Measurements from ENCODE around the gene STK40.
A peak's percentile ranks its signal among the peaks of the same experiment; 100 is the strongest.

STK40 gene

GRCh38 chr1:36327421-36328087 lies 58.2 kb downstream of the STK40 start:
- DNase-seq = peak; percentile 62
- in situ Hi-C loops (cut with HindIII; ENCODE audit: low pct_ligation_motif_present, low sequenced_read_pairs) = no loop called here

GRCh38 chr1:36326499-36326898 lies 59.2 kb downstream of the STK40 start:
- Histone ChIP-seq H3K27ac (no peak overlapping the region), H3K4me3 (ENCODE audit: low read depth, low read length) (no peak overlapping the region), H3K27me3 (replicated peaks) (no peaks in the 10 kb centered on the region), H3K36me3 (replicated peaks) (peaks cover 7% of the 10 kb centered on the region)
- DNase-seq = no peak
- in situ Hi-C loops (cut with HindIII; ENCODE audit: low pct_ligation_motif_present, low sequenced_read_pairs) = no loop called here
- no peak for TF ChIP-seq CTCF (IDR thresholded peaks at IDR 0.05; ENCODE audit: low read depth, low read length, missing control alignments)

More at GRCh38 chr1:36327421-36328087, 58.2 kb downstream of the STK40 start:
- Histone ChIP-seq H3K27me3 (replicated peaks) (no peaks in the 10 kb centered on the region), H3K36me3 (replicated peaks) (no peaks in the 10 kb centered on the region), H3K27ac (no peak overlapping the region), H3K4me3 (ENCODE audit: low read depth, low read length) (no peak overlapping the region)
- no peak for TF ChIP-seq CTCF (IDR thresholded peaks at IDR 0.05; ENCODE audit: low read depth, low read length, missing control alignments)

- Histone ChIP-seq H3K27me3 (replicated peaks) (no peaks in the 10 kb centered on the region), H3K36me3 (replicated peaks) (peaks cover 8% of the 10 kb centered on the region), H3K4me3 (ENCODE audit: low read depth, low read length) (no peak overlapping the region), H3K27ac (no peak overlapping the region)
- TF ChIP-seq CTCF (IDR thresholded peaks at IDR 0.05; ENCODE audit: low read depth, low read length, missing control alignments) = no peak
- DNase-seq = no peak
- in situ Hi-C loops (cut with HindIII; ENCODE audit: low pct_ligation_motif_present, low sequenced_read_pairs) = no loop called here
Observed at GRCh38 chr1:36324353-36324703, 61.4 kb downstream of the STK40 start.

- Histone ChIP-seq H3K27me3 (replicated peaks) (no peaks in the 10 kb centered on the region), H3K4me3 (ENCODE audit: low read depth, low read length) (peak within 1 kb of the TSS; percentile 79), H3K36me3 (replicated peaks) (peaks cover 8% of the 10 kb centered on the region), H3K27ac (peak within 1 kb of the TSS; percentile 79)
- no peak for TF ChIP-seq CTCF (IDR thresholded peaks at IDR 0.05; ENCODE audit: low read depth, low read length, missing control alignments)
- peak; percentile 77 for DNase-seq
- in situ Hi-C loops (cut with HindIII; ENCODE audit: low pct_ligation_motif_present, low sequenced_read_pairs) = no loop called here
Observed at GRCh38 chr1:36323636-36324352, 61.9 kb downstream of the STK40 start, which contains the start of gene EVA1B. EVA1B (minus strand) TSS chr1:36323645; CDS start chr1:36323037, 608 bp downstream.

- H3K27ac ChIP-seq = peak overlapping the region; percentile 79
- TF ChIP-seq CTCF (IDR thresholded peaks at IDR 0.05; ENCODE audit: low read depth, low read length, missing control alignments) = no peak
- peak overlapping the region; percentile 79 for H3K4me3 ChIP-seq (ENCODE audit: low read depth, low read length)
- in situ Hi-C loops (cut with HindIII; ENCODE audit: low pct_ligation_motif_present, low sequenced_read_pairs) = no loop called here
- peaks cover 8% of the 10 kb centered on the region for H3K36me3 ChIP-seq (replicated peaks)
- no peaks in the 10 kb centered on the region for H3K27me3 ChIP-seq (replicated peaks)
- DNase-seq = peak; percentile 46
Observed at GRCh38 chr1:36322786-36323635, 62.7 kb downstream of the STK40 start.

Measured in brain microvascular endothelial cell (primary cell).